ENCODE measurements around the gene NOD2. TPM values are rescaled to one million over a fixed set of nuclear protein-coding genes. Genes with fewer than 3 reads are reported as not detected.

The NOD2 gene
- total and polyA plus RNA-seq, 2 experiments from 2014 or later = 0.05 TPM; not detected in 1

GRCh38 chr16:50690177-50690576, 3.2 kb upstream of the NOD2 start:
- no peaks in the 10 kb centered on the region for H3K9me3 ChIP-seq (ENCODE audit: low read depth)
- H3K27ac ChIP-seq = no peak overlapping the region
- DNase-seq (ENCODE audit: low read depth in 1 of 2, low spot score in 1 of 2) = no peak
- peaks cover 35% of the 10 kb centered on the region for H3K27me3 ChIP-seq
- no peaks in the 10 kb centered on the region for H3K36me3 ChIP-seq
- no peak for TF ChIP-seq CTCF (IDR thresholded peaks at IDR 0.05; ENCODE audit: low read depth, low read length)
- no peaks in the 10 kb centered on the region for H3K4me1 ChIP-seq (ENCODE audit: low read depth)
- no peak overlapping the region for H3K4me3 ChIP-seq

GRCh38 chr16:50692644-50692998, 785 bp upstream of the NOD2 start:
- Histone ChIP-seq H3K27ac (no peak overlapping the region), H3K36me3 (no peaks in the 10 kb centered on the region), H3K4me3 (no peak overlapping the region), H3K4me1 (ENCODE audit: low read depth) (no peaks in the 10 kb centered on the region), H3K9me3 (ENCODE audit: low read depth) (no peaks in the 10 kb centered on the region), H3K27me3 (peaks cover 40% of the 10 kb centered on the region)
- DNase-seq (ENCODE audit: low read depth in 1 of 2, low spot score in 1 of 2) = no peak
- no peak for TF ChIP-seq CTCF (IDR thresholded peaks at IDR 0.05; ENCODE audit: low read depth, low read length)

GRCh38 chr16:50694206-50694605, 800 bp downstream of the NOD2 start:
- no peak for DNase-seq (ENCODE audit: low read depth in 1 of 2, low spot score in 1 of 2)
- Histone ChIP-seq H3K9me3 (ENCODE audit: low read depth) (no peaks in the 10 kb centered on the region), H3K4me3 (no peak overlapping the region), H3K36me3 (no peaks in the 10 kb centered on the region), H3K27me3 (peaks cover 40% of the 10 kb centered on the region), H3K27ac (no peak overlapping the region), H3K4me1 (ENCODE audit: low read depth) (no peaks in the 10 kb centered on the region)
- no peak for TF ChIP-seq CTCF (IDR thresholded peaks at IDR 0.05; ENCODE audit: low read depth, low read length)

GRCh38 chr16:50695017-50696000, 1.9 kb downstream of the NOD2 start:
- no peaks in the 10 kb centered on the region for H3K9me3 ChIP-seq (ENCODE audit: low read depth)
- DNase-seq (ENCODE audit: low read depth in 1 of 2, low spot score in 1 of 2) = no peak
- TF ChIP-seq CTCF (IDR thresholded peaks at IDR 0.05; ENCODE audit: low read depth, low read length) = no peak
- H3K4me1 ChIP-seq (ENCODE audit: low read depth) = no peaks in the 10 kb centered on the region
- no peak overlapping the region for H3K27ac ChIP-seq
- H3K4me3 ChIP-seq = no peak overlapping the region
- H3K36me3 ChIP-seq = no peaks in the 10 kb centered on the region
- peaks cover 40% of the 10 kb centered on the region for H3K27me3 ChIP-seq

- no peaks in the 10 kb centered on the region for H3K9me3 ChIP-seq (ENCODE audit: low read depth)
- H3K27ac ChIP-seq = no peak overlapping the region
- H3K36me3 ChIP-seq = no peaks in the 10 kb centered on the region
- no peak overlapping the region for H3K4me3 ChIP-seq
- TF ChIP-seq CTCF (IDR thresholded peaks at IDR 0.05; ENCODE audit: low read depth, low read length) = no peak
- DNase-seq (ENCODE audit: low read depth in 1 of 2, low spot score in 1 of 2) = no peak
- H3K27me3 ChIP-seq = peaks cover 37% of the 10 kb centered on the region
- H3K4me1 ChIP-seq (ENCODE audit: low read depth) = no peaks in the 10 kb centered on the region
Observed at GRCh38 chr16:50696126-50696525, 2.7 kb downstream of the NOD2 start.
